ENCODE measurements around the gene RNF157.

The RNF157 gene

GRCh38 chr17:76265624-76266243 is 25.4 kb upstream of the RNF157 start:
- POLR2A ChIA-PET = interaction anchor here (0.6 kb wide), 1 partner anchor 488 kb away, joined by 3 read pairs; no protein-coding TSS in a partner anchor
- Histone ChIP-seq H3K9me3 (ENCODE audit: control extremely low read depth in 1 of 5, control insufficient read depth in 4 of 5, insufficient read depth in 2 of 5, low read depth in 1 of 5, low read length in 4 of 5) (no peaks in the 10 kb centered on the region), H3K4me3 (ENCODE audit: control insufficient read depth in 1 of 7, extremely low read depth in 1 of 7, insufficient read depth in 4 of 7, low read depth in 2 of 7, low read length in 6 of 7) (peak overlapping the region; percentile 71 to 97 (median 87)), H3K36me3 (ENCODE audit: control insufficient read depth in 4 of 4, insufficient read depth in 4 of 4, low read length in 3 of 4) (peaks cover 0 to 23% (median 7%) of the 10 kb centered on the region in 4 experiments), H3K27me3 (replicated peaks in 2 of 5; ENCODE audit: control insufficient read depth in 4 of 5, insufficient read depth in 5 of 5, low read length in 4 of 5) (no peaks in the 10 kb centered on the region), H3K4me1 (ENCODE audit: control extremely low read depth in 1 of 4, control insufficient read depth in 4 of 4, insufficient read depth in 4 of 4, low read length in 3 of 4) (peaks cover 26 to 81% (median 67%) of the 10 kb centered on the region in 4 experiments), H3K27ac (ENCODE audit: insufficient read depth in 1 of 2, low read depth in 1 of 2, low read length in 2 of 2, poor library complexity in 1 of 2, severe bottlenecking in 2 of 2) (peak overlapping the region; percentile 89 to 94)
- under 1% methylated on average over 60 of the region's 76 CpGs for WGBS (ENCODE audit: insufficient coverage)
- CTCF ChIA-PET = interaction anchor here (1.1 to 4.5 kb wide), 5 partner anchors 11 to 147 kb away, joined by 3 to 27 read pairs (median 5); no protein-coding TSS in a partner anchor
- peak in 2 of 3 donors; percentile 61 to 68 for DNase-seq

DNA sequence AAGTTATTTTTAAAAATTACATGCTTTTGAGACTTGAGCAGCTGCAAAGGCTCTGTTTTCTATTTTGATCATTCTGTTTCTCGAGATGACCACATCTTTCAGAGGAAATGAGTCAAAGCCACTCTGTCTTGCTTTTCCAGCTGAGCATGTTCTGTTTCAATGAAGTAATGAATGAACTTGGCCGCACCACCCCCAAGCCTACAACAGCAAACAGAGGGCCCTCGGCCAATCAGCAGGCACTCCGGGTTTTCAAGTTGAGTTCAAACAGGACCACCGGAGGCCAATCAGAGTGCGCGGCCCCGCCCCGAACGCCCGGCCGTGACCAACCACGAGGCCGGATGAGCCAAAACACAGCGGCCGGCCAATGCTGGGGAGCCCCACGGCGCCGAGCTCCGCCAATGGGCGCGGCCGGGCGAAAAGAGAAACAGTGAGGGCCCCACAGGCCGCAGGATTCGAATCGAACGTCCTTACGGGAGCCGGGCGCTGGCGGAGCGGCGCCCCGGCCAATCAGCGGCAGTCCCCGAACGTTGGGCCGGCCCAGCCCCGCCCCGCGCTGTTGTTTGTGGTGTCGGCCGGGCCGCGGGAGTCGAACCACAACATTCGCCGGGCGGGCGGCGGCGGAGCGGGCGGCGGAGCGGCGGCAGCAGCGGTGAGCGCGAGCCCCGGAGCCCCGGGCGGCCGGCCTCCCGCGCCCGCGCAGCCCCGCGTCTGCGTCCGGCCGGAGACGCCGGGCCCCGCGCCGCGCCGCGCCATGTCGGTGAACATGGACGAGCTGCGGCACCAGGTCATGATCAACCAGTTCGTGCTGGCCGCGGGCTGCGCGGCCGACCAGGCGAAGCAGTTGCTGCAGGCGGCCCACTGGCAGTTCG is 24.7 kb upstream of the RNF157 start, which contains the start of gene UBALD2:
UBALD2 (plus strand) TSS at position 594 of the 869 bp plus-strand sequence; CDS start at position 752, 158 bp downstream.
- ChIA-PET POLR2A (interaction anchor here (0.6 to 0.8 kb wide), 6 partner anchors 9 to 487 kb away, joined by 3 to 4 read pairs (median 4); no protein-coding TSS in a partner anchor), CTCF (interaction anchor here (0.7 to 3.9 kb wide), 7 partner anchors 11 to 162 kb away, joined by 3 to 20 read pairs (median 4); no protein-coding TSS in a partner anchor)
- Histone ChIP-seq H3K27me3 (replicated peaks in 2 of 5; ENCODE audit: control insufficient read depth in 4 of 5, insufficient read depth in 5 of 5, low read length in 4 of 5) (no peaks in the 10 kb centered on the region), H3K9me3 (ENCODE audit: control extremely low read depth in 1 of 5, control insufficient read depth in 4 of 5, insufficient read depth in 2 of 5, low read depth in 1 of 5, low read length in 4 of 5) (no peaks in the 10 kb centered on the region), H3K27ac (ENCODE audit: insufficient read depth in 1 of 2, low read depth in 1 of 2, low read length in 2 of 2, poor library complexity in 1 of 2, severe bottlenecking in 2 of 2) (peak within 1 kb of the TSS; percentile 89 to 94), H3K36me3 (ENCODE audit: control insufficient read depth in 4 of 4, insufficient read depth in 4 of 4, low read length in 3 of 4) (peaks cover 0 to 19% (median 5%) of the 10 kb centered on the region in 4 experiments), H3K4me1 (ENCODE audit: control extremely low read depth in 1 of 4, control insufficient read depth in 4 of 4, insufficient read depth in 4 of 4, low read length in 3 of 4) (peaks cover 26 to 85% (median 68%) of the 10 kb centered on the region in 4 experiments), H3K4me3 (ENCODE audit: control insufficient read depth in 1 of 7, extremely low read depth in 1 of 7, insufficient read depth in 4 of 7, low read depth in 2 of 7, low read length in 6 of 7) (peak within 1 kb of the TSS; percentile 71 to 97 (median 87))
- peak; percentile 98 to 100 (median 99) for DNase-seq
- WGBS (ENCODE audit: insufficient coverage) = 0% methylated on average over 93 of the region's 94 CpGs

- H3K4me1 ChIP-seq (ENCODE audit: control extremely low read depth in 1 of 4, control insufficient read depth in 4 of 4, insufficient read depth in 4 of 4, low read length in 3 of 4) = peaks cover 26 to 82% (median 66%) of the 10 kb centered on the region in 4 experiments
- peak overlapping the region in 3 of 7 experiments; percentile 11 to 34 (median 20) for H3K4me3 ChIP-seq (ENCODE audit: control insufficient read depth in 1 of 7, extremely low read depth in 1 of 7, insufficient read depth in 4 of 7, low read depth in 2 of 7, low read length in 6 of 7)
- 87% methylated on average over 6 of the region's 9 CpGs for WGBS (ENCODE audit: insufficient coverage)
- POLR2A ChIA-PET = interaction anchor here (0.6 to 1.3 kb wide), 6 partner anchors 10 to 109 kb away, joined by 3 to 4 read pairs (median 4); no protein-coding TSS in a partner anchor
- H3K9me3 ChIP-seq (ENCODE audit: control extremely low read depth in 1 of 5, control insufficient read depth in 4 of 5, insufficient read depth in 2 of 5, low read depth in 1 of 5, low read length in 4 of 5) = no peaks in the 10 kb centered on the region
- no peak for DNase-seq
- H3K36me3 ChIP-seq (ENCODE audit: control insufficient read depth in 4 of 4, insufficient read depth in 4 of 4, low read length in 3 of 4) = peaks cover 0 to 13% (median 3%) of the 10 kb centered on the region in 4 experiments
- peak overlapping the region in 1 of 2 experiments; percentile 74 for H3K27ac ChIP-seq (ENCODE audit: insufficient read depth in 1 of 2, low read depth in 1 of 2, low read length in 2 of 2, poor library complexity in 1 of 2, severe bottlenecking in 2 of 2)
- CTCF ChIA-PET = interaction anchor here (0.7 to 3.9 kb wide), 8 partner anchors 11 to 162 kb away, joined by 3 to 20 read pairs (median 4); no protein-coding TSS in a partner anchor
- H3K27me3 ChIP-seq (replicated peaks in 2 of 5; ENCODE audit: control insufficient read depth in 4 of 5, insufficient read depth in 5 of 5, low read length in 4 of 5) = no peaks in the 10 kb centered on the region
Measured at GRCh38 chr17:76264425-76264754, 24.1 kb upstream of the RNF157 start.

DNA sequence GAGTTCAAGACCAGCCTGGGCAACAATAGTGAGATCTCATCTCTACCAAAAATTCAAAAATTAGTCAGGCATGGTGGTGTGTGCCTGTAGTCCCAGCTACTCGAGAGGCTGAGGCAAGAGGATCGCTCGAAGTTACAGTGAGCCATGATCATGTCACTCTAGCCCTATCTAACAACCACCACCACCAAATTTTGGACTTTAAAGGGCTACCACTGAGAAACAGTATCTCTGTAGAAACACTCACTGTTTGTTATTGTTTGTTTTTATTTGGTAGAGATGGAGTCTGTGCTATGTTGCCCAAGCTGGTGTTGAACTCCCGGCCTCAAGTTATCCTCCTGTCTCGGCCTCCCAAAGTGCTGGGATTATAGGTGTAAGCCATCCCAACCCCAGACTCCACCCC is 23.6 kb upstream of the RNF157 start:
- POLR2A ChIA-PET = interaction anchor here (0.7 to 1.3 kb wide), 2 partner anchors 17 to 125 kb away, joined by 3 read pairs; no protein-coding TSS in a partner anchor
- 95% methylated on average over 3 of the region's 5 CpGs for WGBS (ENCODE audit: insufficient coverage)
- Histone ChIP-seq H3K27ac (ENCODE audit: insufficient read depth in 1 of 2, low read depth in 1 of 2, low read length in 2 of 2, poor library complexity in 1 of 2, severe bottlenecking in 2 of 2) (peak overlapping the region in 1 of 2 experiments; percentile 74), H3K4me3 (ENCODE audit: control insufficient read depth in 1 of 7, extremely low read depth in 1 of 7, insufficient read depth in 4 of 7, low read depth in 2 of 7, low read length in 6 of 7) (no peak overlapping the region), H3K4me1 (ENCODE audit: control extremely low read depth in 1 of 4, control insufficient read depth in 4 of 4, insufficient read depth in 4 of 4, low read length in 3 of 4) (peaks cover 26 to 77% (median 61%) of the 10 kb centered on the region in 4 experiments), H3K27me3 (replicated peaks in 2 of 5; ENCODE audit: control insufficient read depth in 4 of 5, insufficient read depth in 5 of 5, low read length in 4 of 5) (no peaks in the 10 kb centered on the region), H3K9me3 (ENCODE audit: control extremely low read depth in 1 of 5, control insufficient read depth in 4 of 5, insufficient read depth in 2 of 5, low read depth in 1 of 5, low read length in 4 of 5) (no peaks in the 10 kb centered on the region), H3K36me3 (ENCODE audit: control insufficient read depth in 4 of 4, insufficient read depth in 4 of 4, low read length in 3 of 4) (peaks cover 0 to 9% (median under 1%) of the 10 kb centered on the region in 4 experiments)
- CTCF ChIA-PET = interaction anchor here (0.8 to 3.9 kb wide), 6 partner anchors 12 to 145 kb away, joined by 3 to 20 read pairs (median 4); no protein-coding TSS in a partner anchor
- DNase-seq = no peak

DNA sequence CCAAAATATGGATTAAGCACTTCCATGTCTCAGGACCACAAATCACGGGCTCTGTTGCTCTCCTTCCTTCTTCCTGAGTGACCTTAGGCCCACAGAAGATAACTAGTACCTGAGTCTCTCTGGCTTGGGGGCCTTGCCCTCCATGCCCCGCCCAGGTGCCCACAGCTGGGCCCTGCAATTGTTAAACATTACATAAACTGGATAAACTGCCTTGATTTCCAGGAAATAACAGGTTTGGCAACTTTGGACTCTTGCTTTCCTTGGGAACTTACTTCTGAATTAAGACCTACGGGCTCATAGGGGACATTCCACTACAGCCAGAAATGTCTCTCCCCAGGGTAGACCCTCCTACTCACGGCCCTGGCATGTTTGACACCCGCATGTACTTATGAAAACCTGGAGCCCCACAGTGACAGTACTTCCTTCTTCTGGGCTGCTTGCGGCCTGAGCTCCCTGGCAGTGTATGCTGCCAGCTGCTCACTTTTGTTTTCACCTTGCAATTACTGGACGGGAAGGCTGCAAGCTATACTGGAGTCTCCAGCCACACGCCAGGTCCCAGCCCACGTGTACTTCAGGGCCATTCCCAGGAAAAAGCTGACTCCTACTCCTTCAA is 22.5 kb upstream of the RNF157 start:
- CTCF ChIA-PET = interaction anchor here (0.8 to 3.9 kb wide), 6 partner anchors 11 to 1347 kb away, joined by 3 to 20 read pairs (median 6); no protein-coding TSS in a partner anchor

More for the DNA sequence above, 22.5 kb upstream of the RNF157 start:
- peak; percentile 62 to 90 (median 89) for DNase-seq
- 15% methylated on average over 7 of the region's 9 CpGs for WGBS (ENCODE audit: insufficient coverage)
- peaks cover 23 to 67% (median 51%) of the 10 kb centered on the region in 4 experiments for H3K4me1 ChIP-seq (ENCODE audit: control extremely low read depth in 1 of 4, control insufficient read depth in 4 of 4, insufficient read depth in 4 of 4, low read length in 3 of 4)
- no peaks in the 10 kb centered on the region for H3K27me3 ChIP-seq (replicated peaks in 2 of 5; ENCODE audit: control insufficient read depth in 4 of 5, insufficient read depth in 5 of 5, low read length in 4 of 5)
- peaks cover 0 to 5% (median 0%) of the 10 kb centered on the region in 4 experiments for H3K36me3 ChIP-seq (ENCODE audit: control insufficient read depth in 4 of 4, insufficient read depth in 4 of 4, low read length in 3 of 4)
- peak overlapping the region in 4 of 7 experiments; percentile 6 to 37 (median 23) for H3K4me3 ChIP-seq (ENCODE audit: control insufficient read depth in 1 of 7, extremely low read depth in 1 of 7, insufficient read depth in 4 of 7, low read depth in 2 of 7, low read length in 6 of 7)
- POLR2A ChIA-PET = interaction anchor here (1.1 to 1.3 kb wide), 2 partner anchors 16 to 21 kb away, joined by 3 read pairs; no protein-coding TSS in a partner anchor
- no peaks in the 10 kb centered on the region for H3K9me3 ChIP-seq (ENCODE audit: control extremely low read depth in 1 of 5, control insufficient read depth in 4 of 5, insufficient read depth in 2 of 5, low read depth in 1 of 5, low read length in 4 of 5)
- no peak overlapping the region for H3K27ac ChIP-seq (ENCODE audit: insufficient read depth in 1 of 2, low read depth in 1 of 2, low read length in 2 of 2, poor library complexity in 1 of 2, severe bottlenecking in 2 of 2)

All from common myeloid progenitor, CD34-positive (primary cell).